HCEC 1CT (cell line): ENCODE results near the gene GRAMD1B.

Source experiments
- DNase-seq: peaks from one replicate; pipeline ENCODE4 v3.0.0-alpha.2; 2017

GRAMD1B gene

DNA sequence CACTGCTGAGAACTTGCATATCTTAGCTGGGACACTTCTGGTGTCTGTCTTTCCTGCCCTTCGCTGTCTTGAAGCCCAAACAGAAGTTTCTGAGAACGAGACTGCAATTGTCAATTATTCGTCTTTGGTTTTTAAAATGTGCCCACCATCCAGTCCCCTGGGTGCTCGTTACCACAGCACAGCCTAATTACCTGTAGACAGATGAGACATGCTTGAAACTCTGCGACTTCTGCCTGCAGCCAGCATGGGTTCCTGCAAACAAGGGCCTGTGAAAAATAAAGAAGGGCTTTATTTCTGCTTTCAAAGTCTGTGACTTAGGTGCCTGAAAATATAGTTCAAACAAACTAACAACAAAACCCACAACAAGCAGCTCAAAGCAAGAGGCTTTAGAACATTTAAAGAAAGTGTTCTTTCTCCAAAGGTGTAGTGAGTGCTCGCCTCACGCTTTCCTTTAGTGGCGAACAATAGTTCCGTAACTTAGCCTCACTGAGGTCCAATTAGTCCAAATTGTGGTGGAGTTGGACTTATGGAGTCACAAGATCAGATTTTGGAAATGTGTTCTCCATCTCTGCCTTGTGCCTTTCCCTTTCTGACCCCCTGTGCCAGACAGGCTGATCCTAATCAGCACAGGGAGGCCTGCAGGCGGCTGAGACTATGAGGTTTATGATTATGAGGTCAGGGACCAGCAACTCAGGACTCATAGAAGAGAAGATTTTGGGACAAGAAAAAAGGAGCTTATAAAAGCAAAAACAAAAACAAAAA lies 20.4 kb upstream of the GRAMD1B start:
- no peak for DNase-seq

DNA sequence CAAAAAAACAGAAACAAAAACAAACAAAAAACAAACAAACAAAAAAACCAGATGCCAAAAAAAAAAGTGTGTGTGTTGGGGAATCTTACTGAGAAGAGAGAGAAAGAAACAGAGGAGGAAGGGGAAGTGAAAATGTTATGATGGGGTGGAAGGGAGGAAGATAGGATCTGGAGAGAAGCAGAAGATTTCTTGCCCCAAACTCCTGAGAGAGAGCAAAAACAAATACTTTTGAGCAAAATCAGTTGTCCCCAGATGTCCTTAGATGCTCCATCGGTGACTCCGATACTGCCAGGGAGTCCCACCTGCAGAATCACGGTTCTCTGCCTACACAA lies 19.9 kb upstream of the GRAMD1B start:
- no peak for DNase-seq

DNA sequence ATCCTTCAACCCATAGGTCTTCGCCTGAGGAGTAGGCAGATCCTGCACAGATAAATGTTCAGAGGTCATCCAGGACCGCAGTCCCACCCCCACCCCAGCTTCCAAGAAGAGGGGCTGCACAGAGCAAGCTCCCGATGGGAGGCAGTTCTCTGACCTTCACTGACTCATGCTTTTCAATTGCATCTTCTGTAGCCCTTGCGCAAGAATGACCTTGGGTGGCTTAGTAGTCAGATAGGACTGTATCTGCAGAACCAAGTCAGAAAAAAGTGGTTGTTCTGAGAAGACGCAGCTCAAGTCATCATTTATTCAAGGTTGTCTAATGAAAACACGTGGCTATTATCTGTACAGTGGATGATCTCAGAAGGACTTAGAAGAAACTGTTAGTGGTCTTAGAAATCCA lies 16.4 kb upstream of the GRAMD1B start:
- peak; percentile 20 for DNase-seq

DNA sequence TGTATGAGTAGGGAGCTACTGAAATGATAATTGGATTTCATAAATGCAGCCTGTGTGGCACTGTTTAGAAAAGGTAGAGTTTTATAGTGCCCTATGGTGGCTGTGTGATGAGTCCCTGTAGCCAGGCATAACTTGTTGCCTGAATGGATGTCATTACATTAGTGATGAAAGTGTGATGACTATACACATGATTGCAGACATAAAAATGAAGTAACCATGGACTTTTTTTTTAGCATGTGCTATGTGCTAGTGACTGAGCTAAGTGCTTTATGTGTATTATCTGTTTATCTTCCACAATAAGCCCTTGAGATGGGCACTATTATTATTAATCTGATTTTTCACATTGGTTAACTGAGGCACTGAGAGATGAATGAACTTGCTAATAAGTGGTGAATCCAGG lies 13.5 kb upstream of the GRAMD1B start:
- DNase-seq = no peak

DNA sequence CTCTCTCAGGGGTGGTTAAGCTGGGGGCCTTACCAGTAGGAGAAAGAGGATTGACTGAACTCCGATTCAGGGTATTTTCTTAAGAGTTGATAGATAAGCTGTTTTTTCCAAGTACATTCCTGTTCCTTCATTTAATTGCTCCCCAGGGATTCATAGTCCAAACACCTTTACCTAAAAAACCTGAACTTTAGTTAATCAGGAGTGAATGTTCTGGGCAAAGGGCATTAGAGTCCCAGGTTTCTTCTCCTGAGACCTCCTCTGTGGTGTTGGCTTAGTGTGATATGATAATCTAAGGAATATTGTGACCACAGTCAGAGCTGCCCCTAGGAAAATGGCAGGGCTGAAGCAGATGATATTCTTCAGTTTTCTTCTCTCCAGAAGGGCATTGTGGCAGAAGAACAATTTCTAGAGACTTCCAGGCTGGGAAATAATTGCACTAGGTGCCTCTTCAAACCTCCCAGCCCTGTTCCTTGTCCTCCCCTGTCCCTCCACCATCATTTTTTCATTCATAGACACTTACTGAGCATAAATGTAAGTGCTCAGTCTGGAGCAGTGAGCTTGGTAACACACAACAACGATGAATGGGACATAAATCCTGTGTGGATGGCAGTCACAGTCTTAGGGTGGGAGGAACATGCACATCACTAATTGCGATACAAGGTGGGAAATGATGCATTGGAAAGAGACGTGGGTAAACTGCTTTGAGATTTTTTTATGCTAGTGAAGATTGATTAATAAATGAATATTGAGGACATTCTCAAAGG lies 11.5 kb upstream of the GRAMD1B start:
- no peak for DNase-seq

DNA sequence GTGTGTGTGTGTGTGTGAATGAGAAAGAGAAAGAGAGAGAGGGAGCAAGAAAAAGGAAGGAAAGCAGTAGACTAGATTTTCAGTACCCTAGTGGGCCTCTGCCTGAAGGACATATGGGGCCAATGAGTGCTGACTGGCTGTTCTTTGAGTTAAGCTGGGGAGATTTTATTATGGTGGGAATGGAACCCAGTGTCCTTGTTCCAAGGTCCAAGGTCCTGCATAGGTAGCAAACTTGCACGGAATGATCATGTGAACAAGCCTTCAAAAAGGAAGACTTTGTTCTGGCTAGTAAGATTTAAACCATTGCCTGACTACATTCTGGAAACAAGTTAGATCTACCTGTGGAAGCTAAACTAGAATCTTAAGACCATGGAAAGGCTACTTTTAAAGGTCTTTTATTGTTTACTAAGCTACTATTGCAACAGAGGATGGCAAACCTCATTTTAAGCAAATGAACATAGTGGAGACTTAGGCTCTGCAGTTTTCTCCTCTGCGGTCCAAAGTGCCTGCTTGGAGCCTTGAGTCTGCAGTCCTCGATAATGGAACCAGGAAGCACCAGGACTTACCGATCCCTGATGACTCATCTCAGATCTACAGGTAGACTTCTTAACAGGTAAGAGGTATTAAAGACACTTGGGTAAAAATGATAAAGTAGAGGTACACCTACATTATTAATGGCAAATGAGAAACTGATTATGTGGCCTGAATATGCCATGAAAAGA lies 10.2 kb upstream of the GRAMD1B start:
- DNase-seq = no peak

DNA sequence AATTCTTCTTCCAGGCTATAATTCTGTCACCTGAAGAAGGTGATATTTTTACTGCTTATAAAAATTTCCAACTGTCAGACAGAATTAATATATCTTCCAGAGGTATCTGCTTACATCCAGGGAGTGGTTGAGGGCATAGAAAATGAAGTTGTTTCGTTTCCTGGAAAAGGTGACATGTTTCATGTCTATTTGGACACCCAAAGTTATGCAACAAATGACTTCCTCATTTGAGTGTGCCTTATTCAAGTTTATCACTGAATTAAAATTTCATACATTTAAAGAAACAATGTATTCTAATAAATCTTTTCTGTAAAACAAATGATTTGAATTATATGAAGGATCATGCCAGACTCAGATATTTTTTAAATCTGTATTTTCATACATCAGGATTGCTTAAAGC lies 8.5 kb upstream of the GRAMD1B start:
- no peak for DNase-seq

DNA sequence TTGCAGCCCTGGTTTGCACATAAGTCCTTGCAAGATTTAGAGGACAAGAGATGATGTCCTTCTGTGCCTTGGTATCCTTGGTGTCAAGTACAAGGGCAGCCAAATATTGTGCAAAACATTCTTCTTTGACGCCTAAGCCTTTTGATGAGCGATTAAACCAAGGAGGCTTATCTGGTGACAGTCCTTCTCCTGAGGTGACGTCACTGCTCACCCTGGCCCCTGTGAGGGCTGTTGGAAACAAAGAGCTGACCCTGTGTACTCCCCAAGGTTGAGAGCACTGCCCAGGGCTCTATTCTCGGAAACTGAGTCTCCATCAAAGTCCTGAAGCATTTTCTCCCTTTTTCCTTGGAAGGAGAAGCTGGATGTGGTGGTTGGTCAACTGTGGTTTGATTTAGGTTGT lies 4.7 kb upstream of the GRAMD1B start:
- DNase-seq = no peak

DNA sequence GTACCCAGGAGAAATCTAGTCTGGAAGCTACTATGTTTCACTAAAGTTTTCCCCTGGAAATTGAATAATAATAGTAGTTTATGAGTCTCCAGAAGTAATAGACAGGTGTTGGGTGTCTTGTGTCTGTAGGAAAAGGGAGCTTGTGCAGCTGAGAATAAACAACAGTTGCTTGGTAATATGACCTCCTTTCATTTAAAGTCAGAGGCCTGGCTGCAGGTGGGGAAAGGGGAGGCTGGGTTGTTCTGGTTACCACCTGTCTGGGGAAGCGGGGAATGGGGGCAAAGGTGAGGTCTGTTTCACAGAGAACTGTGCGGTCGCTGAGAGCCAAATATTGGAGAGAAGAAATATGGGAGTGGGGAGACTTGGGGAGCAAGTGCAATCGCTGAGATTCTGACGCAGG lies 3.3 kb upstream of the GRAMD1B start:
- DNase-seq = no peak

DNA sequence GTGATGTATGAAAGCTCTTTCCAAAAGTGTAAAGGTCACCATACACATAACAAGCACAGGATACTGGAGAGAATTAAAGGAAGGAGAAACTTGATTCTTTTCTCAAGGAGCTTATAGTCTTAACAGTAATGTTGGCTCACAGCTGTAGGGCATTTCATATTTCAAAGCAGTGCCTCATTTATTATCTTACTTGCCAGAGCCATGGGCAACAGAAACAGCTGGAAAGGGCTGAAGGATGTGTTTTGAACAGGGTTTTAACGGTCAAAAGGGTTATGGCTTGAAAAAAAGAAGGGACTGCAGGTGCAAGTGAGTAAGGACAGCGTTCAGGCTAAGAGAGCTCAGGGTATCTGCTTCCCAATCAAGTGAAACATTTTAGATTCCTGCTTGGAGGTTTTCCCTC lies 2.7 kb upstream of the GRAMD1B start:
- no peak for DNase-seq

DNA sequence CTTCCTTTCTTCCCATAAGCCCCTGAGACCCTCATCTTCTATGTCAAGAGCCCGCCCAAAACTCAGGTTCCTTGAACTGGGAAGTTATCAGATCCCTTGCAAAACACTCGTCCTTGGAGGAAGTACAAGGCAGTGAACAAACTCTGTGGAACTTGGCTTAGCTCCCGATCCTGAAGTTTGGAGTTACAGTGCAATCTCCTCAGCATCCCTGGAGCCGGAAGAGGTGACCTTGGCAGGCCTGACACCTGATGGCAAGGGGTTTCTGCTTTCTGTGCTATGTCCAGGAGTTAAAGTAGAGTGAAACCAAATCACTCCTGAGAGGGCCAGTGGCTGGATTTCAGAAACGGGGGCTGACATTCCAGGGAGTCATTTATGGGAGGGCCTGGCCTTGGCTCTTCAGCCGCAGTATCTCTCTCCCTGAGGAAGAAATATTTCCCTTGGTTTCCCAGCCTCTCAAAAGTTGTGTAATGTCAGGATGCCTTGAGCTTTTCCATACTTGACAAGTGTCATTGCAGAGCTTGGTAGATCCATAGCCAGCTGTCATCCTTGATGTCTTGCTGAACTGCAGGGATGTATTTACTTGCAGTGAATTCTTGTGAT lies 1.9 kb upstream of the GRAMD1B start:
- no peak for DNase-seq

DNA sequence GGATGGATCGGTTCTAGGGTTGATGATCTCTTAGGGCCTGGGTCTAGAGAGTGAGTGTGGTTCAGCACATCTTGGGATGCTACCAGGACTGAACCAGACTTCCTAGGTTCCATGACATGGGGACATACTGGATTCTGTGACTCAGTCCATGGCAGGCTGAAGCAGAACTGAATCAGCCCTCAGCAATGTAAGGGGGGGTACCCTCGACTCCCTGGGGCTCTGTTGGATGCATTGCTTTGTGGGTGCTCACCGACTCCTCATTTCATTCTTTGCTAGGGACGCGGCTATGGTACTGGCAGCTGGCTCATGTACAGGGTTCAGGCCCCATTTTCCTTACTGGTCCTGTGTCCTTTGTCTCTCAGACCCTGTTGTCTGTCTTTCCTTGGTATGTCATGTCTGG lies 733 bp upstream of the GRAMD1B start:
- peak; percentile 83 for DNase-seq

DNA sequence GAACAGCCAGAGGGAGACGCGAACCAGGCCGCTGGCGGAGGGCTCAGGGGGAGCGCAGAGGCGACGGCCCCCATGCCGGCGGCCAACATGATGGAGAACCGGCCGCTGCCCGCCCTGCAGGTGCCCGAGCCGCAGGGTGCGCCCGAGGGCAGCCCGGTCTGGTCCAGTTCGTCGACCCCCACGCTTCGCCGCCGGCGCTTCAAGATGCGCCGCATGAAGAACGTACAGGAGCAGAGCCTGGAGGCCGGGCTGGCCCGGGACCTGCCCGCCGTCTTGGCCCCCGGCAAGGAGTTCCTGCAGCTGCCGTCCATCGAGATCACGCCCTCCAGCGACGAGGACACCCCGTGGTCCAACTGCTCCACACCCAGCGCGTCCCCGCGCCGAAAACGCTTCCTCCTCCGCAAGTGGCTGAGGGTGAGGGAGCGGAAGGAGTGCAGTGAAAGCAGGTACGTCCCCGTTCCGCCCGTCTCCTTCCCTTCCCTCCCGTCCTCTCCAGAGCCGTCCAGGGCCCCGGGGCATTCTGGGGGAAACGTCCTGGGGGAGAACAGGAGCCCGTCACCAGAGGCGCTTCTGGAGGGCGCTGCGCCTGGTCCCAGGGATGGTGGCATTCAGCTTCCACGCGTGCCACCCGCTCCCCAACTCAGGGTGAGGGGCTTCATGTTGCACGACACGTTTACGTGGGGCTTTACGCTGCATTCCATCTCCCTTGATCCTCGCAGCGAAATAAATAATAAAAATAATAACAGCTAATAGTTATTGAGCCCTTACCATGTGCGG lies 840 bp downstream of the GRAMD1B start:
- DNase-seq = no peak

DNA sequence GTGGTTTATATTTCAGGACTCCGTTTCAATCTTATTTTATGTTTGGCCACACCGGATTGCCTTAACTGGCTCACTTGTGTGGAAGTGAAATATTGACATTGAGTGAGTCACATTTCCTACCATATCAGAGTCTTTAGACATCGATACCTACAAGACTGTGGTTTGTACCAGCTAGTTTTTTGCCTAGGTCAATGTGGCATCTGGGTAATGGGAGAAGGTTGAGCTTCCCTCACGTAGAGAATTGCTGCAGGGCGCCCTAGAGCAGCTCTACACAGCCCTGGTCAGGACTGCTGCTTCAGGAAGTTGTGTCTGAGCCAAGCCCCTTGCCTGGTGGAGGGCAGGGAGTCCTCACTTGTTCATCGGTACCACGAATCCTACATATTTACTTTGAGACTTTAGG lies 1.6 kb downstream of the GRAMD1B start:
- no peak for DNase-seq

DNA sequence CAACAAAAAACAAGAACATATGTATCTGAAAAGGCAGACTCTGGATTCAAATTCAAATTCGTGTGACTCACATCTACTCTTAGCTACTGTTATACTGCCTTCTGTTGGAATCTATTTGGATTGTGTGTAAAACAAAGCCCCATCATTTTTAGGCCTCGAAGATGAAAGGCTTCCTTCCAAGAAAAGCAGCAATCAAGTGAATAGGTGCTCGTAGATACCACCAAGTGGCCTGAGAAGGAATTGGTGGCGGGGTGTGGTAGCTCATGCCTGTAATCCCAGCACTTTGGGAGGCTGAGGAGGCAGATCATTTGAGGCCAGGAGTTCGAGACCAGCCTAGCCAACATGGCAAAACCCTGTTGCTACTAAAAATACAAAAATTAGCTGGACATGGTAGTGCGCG lies 4.2 kb downstream of the GRAMD1B start:
- DNase-seq = peak; percentile 38

DNA sequence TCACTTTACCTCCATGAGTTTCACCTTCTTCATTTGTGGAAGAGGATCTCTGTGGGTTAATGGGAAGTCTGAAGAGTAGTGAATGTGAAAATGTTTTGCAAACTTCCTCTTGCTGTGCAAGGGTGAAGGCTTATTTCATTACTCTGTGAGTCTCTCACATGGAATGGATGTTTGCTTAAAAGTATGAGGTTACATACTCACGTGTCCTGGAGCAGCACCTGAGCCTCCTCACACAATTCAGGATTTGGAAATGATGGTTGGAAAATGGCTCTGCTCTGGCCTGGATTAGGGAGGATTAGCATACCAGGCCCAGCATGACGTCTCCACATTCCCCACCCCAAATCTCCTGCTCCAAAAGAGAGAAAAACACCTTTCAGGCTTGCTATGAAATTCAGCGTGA lies 4.8 kb downstream of the GRAMD1B start:
- DNase-seq = no peak

DNA sequence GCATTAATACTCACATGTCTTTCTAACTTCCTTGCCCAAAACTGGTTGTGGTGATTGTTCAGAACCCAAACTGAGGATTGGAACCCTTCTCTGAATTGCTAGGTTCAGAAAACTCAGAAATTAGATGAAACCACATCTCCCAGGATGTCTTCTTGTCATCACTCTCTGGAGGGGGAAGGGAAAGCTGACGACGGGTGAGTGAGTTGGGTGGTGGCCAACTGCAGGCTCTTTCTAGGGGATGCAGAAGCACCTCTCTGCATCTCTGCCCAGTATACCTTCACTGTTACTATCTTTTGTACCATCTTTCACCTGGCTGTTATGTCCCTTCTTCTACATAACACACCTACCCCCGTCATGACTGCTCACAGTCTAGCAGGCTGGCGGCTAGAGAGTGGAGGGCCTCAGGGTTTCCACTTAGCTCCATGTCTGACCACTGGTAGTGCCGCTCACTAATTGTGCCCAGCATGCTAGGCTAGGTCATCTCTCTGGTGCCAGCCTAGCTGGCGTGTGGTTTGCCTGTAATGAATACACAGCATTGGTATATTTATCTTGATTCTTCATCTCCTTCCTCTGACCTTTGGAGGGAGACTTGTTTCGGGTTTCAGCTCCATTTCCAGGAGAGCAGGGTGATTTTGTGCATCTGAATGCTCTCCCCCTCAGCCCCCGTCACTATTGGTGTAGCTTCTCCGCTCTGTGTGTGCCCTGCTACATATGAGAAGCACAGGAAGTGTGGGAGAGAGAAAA lies 7.3 kb downstream of the GRAMD1B start:
- DNase-seq = no peak

DNA sequence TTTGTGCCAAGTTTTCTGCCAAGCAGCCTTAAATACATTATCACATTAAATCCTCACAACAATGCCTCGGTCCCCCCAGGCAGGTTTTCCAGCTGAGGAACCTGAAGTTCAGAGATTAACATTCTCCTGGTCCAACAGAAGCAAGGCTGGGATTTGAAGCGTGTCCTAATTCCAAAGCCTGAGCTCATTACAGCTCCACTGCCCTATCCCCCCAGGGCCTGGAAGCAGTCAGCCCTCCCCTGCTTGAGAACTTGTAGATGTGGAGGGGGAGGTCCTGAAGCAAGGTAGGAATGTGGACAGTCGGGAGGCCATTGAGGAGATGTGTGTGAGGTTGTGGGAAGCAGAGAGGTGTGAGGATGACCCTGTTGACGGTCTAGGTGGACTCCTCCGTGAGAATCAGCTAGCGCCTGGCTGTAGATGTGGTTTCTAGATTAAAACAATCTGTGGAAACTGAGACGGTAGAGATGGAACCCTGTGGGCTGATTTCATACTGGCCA lies 8.1 kb downstream of the GRAMD1B start:
- no peak for DNase-seq

DNA sequence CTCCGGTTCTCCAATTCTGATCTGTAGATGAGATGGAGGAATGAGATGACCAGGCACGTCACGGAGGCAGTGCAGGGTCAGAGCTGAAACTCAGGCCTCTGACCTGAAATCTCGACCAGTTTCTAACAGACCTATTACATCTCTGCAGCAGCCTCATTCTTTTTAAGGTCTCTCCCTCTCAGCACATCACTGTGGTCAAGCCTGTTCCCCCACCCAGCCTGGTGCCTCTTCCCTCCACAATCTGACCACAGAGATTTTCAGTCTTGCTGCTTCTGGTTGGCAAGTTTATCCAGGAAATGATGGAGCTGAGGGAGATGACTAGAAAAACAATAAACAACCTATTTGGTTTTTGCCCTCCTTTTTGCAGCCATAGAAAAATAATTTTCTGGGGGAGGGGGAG lies 9.5 kb downstream of the GRAMD1B start:
- DNase-seq = no peak

DNA sequence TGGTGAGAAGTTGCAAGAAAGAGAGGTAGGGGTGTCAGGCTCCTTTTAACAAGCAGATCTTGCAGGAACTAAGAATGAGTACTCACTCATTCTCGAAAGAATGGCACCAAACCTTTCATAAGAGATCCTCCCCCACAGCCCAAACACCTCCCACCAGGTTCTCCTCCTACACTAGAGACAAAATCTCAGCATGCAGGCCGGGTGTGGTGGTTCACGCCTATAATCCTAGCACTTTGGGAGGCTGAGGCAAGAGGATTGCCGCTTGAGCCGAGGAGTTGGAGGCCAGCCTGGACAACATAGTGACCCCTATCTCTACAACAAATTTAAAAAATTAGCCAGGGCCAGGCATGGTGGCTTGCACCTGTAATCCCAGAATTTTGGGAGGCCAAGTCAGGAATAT lies 11.1 kb downstream of the GRAMD1B start:
- DNase-seq = no peak

DNA sequence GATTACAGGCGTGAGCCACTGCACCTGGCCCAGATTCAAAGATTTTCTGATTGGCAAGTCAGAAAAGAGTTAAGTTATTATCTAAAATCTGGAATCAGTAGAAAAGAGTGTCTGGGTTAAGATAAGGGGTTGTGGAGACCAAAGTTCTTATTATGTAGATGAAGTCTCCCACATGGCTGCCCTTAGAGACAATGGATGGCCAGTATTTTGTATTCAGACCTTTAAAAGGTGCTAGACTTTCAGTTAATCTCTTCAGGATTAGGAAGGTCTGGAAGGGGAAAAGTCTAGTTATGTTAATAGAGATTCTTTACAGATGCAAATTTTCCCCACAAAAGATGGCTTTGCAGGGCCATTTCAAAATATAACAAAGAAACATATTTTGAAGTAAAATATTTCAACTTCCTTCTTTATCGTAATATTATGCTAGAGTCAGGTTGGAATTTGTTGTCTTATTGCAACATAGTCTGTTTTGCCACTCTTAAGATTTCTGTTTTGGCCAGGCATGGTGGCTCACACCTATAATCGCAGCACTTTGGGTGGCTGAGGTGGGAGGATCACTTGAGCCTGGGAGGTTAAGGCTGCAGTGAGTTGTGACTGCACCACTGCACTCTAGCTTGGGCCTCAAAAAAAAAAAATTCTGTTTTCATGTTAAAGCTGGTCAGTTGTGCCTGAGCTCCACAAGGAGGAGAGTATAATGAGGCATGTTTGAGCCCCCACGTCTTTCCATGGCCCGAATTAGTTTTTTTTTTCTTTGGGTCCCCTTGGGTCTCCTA lies 14.0 kb downstream of the GRAMD1B start:
- no peak for DNase-seq
